GM11168 (cell line): ENCODE measurements around the gene RNF40.

ENCODE experiments used
- in situ Hi-C: fragments of 300-500 bp; cut with MboI; formaldehyde crosslinking; loops from one replicate; pipeline ENCODE4 v1.12.0; 2022; ENCODE audit warnings: low sequenced_read_pairs; ENCODE audit not compliant: unreplicated experiment

Gene RNF40

GRCh38 chr16:30760001-30760559, 2.0 kb upstream of the RNF40 start:
- in situ Hi-C loops, result no loop called here

GRCh38 chr16:30760577-30761426, 1.3 kb upstream of the RNF40 start:
- in situ Hi-C loops, result no loop called here

DNA sequence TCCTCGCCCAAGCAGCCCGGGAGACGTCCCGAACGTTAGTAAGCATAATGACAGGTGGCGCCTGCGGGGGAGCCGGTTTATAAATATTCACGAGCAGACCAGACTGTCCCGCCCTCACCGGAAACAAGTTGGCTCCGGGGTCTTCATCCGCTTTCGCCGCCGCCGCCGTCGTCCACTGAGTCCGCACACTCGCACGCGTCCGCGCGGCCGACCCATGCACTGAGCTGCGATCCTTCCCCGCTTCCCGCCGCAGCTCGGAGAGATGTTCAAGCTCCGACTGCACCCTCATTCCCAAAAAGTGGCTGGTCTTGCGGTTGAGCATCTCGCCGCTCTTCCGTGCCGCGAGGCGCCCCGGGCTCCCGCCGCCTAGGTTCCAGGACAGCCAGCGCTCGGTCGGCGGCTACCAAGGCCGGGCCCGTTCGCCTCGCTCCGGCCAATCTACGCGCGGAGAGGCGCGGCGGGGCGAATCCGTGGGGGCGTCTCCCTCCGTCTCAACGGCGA, 645 bp upstream of the RNF40 start:
- in situ Hi-C loops, result no loop called here

DNA sequence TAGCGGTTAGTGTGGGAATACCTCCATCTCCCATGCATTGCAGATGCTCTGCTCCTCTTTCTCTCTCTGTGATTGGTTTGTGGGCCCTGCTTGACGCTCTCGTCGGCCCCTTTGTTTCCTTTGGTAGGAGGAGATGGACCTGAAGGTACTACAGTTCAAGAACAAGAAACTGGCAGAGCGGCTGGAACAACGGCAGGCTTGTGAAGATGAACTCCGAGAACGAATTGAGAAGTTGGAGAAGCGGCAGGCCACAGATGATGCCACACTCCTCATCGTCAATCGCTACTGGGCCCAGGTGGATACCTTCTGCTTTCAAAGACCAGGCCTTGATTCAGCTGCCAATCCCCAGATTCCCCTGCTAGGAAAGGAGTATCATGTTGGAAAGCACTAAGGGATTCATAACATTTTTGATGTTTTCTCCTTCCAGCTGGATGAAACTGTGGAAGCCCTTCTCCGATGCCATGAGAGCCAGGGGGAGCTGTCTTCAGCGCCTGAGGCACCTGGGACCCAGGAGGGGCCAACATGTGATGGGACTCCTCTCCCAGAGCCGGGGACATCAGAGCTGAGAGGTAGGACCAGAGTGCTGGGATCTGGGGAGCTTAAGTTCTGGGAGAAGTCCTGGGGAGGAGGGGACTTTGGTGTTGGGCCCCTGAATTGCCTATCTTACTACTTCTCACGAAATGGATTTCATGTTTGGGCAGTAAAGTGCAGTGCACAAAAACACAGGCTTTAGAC, 1.0 kb downstream of the RNF40 start:
- in situ Hi-C loops, result no loop called here

GRCh38 chr16:30764086-30764485, 2.0 kb downstream of the RNF40 start:
- in situ Hi-C loops, result no loop called here

- in situ Hi-C loops, result no loop called here
Measured at GRCh38 chr16:30764816-30765465, 2.8 kb downstream of the RNF40 start.

DNA sequence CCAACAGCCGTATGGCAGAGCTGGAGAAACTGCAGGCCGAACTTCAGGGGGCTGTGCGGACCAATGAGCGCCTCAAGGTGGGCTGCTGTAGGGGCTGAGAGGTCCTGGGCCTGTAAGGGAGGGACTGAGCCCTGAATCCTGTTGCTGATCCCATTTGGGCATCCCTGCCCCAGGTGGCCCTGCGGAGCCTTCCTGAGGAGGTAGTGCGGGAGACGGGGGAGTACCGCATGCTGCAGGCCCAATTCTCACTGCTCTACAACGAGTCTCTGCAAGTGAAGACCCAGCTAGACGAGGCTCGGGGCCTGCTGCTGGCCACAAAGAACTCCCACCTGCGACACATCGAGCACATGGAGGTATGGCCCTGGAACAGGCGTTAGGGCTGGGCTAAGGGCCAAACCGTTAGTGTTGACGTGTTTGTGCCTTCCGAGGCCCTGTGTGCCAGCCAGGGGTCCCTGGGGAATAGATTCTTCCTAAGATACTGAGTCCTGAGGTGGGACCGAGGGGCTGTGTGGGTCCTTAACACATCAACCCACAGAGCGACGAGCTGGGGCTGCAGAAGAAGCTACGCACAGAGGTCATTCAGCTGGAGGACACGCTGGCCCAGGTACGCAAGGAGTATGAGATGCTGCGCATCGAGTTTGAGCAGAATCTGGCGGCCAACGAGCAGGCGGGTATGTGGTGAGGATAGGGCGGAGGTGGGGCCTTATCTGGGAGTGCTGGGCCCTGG, 4.2 kb downstream of the RNF40 start:
- in situ Hi-C loops, result no loop called here

DNA sequence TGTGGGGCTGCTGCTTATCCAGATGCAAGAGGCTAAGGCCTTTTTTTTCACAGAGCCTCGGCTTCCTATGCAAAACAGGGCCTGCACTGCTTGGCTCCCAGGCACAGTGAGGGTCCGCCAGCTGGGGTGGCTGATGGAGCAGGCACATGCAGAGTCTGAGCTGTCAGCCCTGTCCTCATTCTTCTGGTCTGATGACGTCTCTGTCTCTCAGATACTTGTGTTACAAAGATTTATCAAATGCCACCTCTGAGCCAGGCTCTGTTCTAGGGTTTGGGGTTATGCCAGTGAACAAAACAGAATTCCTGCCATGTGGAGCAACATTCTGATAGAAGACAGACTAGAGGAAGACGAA, 4.8 kb downstream of the RNF40 start:
- in situ Hi-C loops, result no loop called here

DNA sequence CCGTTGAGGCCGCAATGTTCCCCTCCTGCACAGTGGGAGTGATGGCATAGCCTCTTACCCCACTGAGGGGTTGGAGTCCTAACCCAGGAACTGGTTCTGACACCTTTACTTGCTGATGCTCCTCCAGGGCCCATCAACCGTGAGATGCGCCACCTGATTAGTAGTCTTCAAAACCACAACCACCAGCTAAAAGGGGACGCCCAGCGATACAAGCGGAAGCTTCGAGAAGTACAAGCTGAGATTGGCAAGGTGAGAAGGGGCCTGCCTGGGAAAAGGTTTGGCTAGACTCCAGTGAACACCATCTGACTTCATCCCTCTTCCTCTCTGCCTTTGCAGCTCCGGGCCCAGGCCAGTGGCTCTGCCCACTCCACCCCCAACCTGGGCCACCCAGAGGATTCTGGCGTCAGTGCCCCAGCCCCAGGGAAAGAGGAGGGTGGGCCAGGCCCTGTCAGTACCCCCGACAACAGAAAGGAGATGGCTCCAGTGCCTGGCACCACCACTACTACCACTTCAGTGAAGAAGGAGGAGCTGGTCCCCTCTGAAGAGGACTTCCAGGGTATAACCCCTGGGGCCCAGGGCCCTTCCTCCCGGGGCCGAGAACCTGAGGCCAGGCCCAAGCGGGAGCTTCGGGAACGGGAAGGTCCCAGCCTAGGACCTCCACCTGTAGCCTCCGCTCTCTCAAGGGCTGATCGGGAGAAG, 5.8 kb downstream of the RNF40 start:
- in situ Hi-C loops, result no loop called here

GRCh38 chr16:30768583-30769181, 6.6 kb downstream of the RNF40 start:
- in situ Hi-C loops, result no loop called here

DNA sequence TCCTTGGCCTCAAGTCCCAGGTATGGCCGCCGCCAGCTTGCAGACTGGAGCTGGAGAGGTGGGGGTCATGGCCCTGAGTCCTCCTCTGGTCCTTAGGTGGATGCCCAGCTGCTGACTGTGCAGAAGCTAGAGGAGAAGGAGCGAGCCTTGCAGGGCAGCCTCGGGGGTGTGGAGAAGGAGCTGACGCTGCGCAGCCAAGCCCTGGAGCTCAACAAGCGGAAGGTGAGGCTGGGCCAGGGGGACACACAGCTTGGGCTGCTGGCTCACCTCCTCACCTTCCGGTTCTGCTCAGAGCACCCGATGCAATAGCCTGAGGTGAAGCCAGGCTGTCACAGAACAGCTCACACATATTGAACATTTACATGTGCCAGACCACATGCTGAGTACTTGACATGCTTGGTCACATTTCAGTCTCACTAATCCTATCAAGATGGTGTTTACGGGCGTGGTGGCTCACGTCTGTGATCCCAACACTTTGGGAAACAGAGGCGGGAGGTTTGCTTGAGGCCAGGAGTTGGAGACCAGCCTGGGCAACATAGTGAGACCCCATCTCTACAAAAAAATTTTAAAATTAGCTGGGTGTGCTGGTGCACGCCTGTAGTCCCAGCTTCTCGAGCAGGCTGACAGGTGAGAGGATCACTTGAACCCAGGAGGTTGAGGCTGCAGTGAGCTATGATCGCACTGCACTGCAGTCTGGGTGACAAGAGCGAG, 7.4 kb downstream of the RNF40 start:
- in situ Hi-C loops, result no loop called here

DNA sequence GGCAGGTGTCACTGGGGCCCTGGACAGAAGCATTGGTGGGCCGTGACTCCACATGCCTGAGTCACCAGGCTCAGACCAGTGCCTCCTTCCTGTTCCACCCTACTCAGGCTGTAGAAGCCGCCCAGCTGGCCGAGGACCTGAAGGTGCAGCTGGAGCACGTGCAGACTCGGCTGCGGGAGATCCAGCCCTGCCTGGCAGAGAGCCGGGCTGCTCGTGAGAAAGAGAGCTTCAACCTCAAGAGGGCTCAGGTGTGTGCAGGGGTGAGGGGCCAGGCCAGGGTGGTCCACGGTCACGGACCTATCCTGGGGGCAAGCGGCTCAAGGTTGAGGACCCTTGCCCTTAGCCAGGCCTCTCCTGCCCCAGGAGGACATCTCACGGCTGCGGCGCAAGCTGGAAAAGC, 9.6 kb downstream of the RNF40 start:
- in situ Hi-C loops, result no loop called here

- in situ Hi-C loops, result no loop called here
Measured at GRCh38 chr16:30773826-30774225, 11.7 kb downstream of the RNF40 start.

- in situ Hi-C loops, result no loop called here
Measured at GRCh38 chr16:30774367-30775130, 12.4 kb downstream of the RNF40 start.

GRCh38 chr16:30775131-30775391, 12.9 kb downstream of the RNF40 start:
- in situ Hi-C loops, result no loop called here

DNA sequence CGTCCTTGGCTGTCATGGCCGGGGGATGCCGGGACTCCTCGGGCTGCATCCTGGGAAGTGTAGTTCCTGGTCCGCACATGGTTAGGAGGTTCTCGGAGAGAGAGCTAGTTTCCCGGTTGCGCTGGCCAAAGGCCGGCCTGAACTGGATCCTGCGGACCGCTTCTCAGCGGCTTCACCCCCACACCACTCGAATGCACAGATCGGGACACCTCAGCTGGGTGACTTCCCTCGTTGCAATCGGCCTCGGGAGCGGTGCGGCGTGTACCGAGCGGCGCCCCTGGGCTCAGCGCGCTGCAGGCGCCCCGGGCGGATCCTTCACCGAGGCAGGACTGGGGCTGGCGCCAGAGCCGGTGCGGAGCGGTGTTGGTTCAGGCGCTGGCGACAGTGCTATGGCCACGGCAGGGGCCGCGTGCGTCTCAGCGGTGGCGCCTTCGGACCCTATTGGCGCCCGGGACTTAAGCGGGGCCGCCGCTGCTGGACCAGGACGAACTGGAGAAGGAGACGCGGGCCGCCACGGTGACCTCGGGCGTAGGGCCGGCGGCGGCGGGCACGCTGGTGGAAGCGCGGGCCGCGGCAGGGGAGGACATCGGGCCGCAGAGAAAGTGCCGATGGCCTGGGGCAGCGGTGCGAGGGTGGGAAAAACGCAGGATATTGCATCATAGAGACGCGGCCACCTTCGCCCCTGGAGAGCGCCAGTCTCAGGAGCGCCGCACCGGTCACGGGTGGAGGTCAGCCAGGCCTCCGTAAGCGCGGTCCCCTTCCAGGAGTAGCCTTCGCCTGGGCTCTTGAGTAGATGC, 13.5 kb downstream of the RNF40 start:
- in situ Hi-C loops, result no loop called here

GRCh38 chr16:30777591-30778297, 15.6 kb downstream of the RNF40 start:
- in situ Hi-C loops, result no loop called here
